Caco-2 (cell line): ENCODE data around the gene SPATS2L. TPM values are rescaled to one million over a fixed set of nuclear protein-coding genes. Genes with fewer than 3 reads are reported as not detected.

Source experiments
- BruUV-seq: library from RNA; stranded (reverse); fragments of 400-500 nt; replicated peaks from 2 replicates; lab custom pipeline; 2021; lab: Mats Ljungman, UMichigan
- CTCF ChIA-PET: fragments of 300-600 bp; sonication (Branson Sonifier 250); formaldehyde crosslinking; loops from one replicate; lab custom pipeline; 2022; ENCODE audit warnings: antibody characterized with exemption; lab: Charles Lee
- POLR2A ChIA-PET: fragments of 300-600 bp; sonication (Branson Sonifier 250); formaldehyde crosslinking; loops from one replicate; lab custom pipeline; 2022; ENCODE audit warnings: antibody characterized with exemption; lab: Charles Lee
- DNase-seq, 2 experiments: peaks; one replicate each; pipeline versions ENCODE4 v3.0.0 to v3.0.0-alpha.2; 2020 to 2022
- H3K27me3 ChIP-seq: replicated peaks from 2 replicates; pipeline ENCODE4 v1.6.0; 2011; ENCODE audit warnings: low read length; ENCODE audit not compliant: control insufficient read depth, insufficient read depth
- H3K36me3 ChIP-seq: 2 replicates; pipeline ENCODE4 v1.5.1; 2011; ENCODE audit warnings: low read length; ENCODE audit not compliant: control insufficient read depth, insufficient read depth
- H3K4me1 ChIP-seq: fragments of 250-450 bp; sonication (Bioruptor Pico); 2 replicates; pipeline ENCODE4 v1.5.1; 2020; ENCODE audit warnings: mild to moderate bottlenecking
- H3K4me3 ChIP-seq: 2 replicates; pipeline ENCODE4 v1.5.1; 2011; ENCODE audit warnings: low read depth, mild to moderate bottlenecking, control low read depth, low read length
- H3K9me3 ChIP-seq: fragments of 250-450 bp; sonication (Bioruptor Pico); 2 replicates; pipeline ENCODE4 v1.5.1; 2020; ENCODE audit warnings: mild to moderate bottlenecking, moderate library complexity
- H3K27ac Mint-ChIP-seq: one replicate; pipeline ENCODE4 v1.8.0; 2022; ENCODE audit warnings: mixed read lengths; ENCODE audit not compliant: unreplicated experiment
- H3K27me3 Mint-ChIP-seq: one replicate; pipeline ENCODE4 v1.8.0; 2022; ENCODE audit warnings: mixed read lengths; ENCODE audit not compliant: insufficient read depth, unreplicated experiment
- H3K36me3 Mint-ChIP-seq: one replicate; pipeline ENCODE4 v1.8.0; 2022; ENCODE audit warnings: mild to moderate bottlenecking, mixed read lengths; ENCODE audit not compliant: insufficient read depth, unreplicated experiment
- H3K4me1 Mint-ChIP-seq: one replicate; pipeline ENCODE4 v1.8.0; 2022; ENCODE audit warnings: low read depth, mixed read lengths; ENCODE audit not compliant: unreplicated experiment
- H3K4me3 Mint-ChIP-seq: one replicate; pipeline ENCODE4 v1.8.0; 2022; ENCODE audit warnings: mild to moderate bottlenecking, moderate library complexity, mixed read lengths; ENCODE audit not compliant: unreplicated experiment
- H3K9me3 Mint-ChIP-seq: one replicate; pipeline ENCODE4 v1.8.0; 2022; ENCODE audit warnings: mixed read lengths; ENCODE audit not compliant: unreplicated experiment
- intact Hi-C: fragments of 100-400 bp; cut with micrococcal nuclease; formaldehyde crosslinking; loops from one replicate; pipeline ENCODE4 v1.10.0; 2022; ENCODE audit not compliant: unreplicated experiment
- total RNA-seq: library from RNA; stranded (reverse); gene quantifications from 2 replicates; pipeline ENCODE4 v1.2.3, GENCODE V29; 2022
- TF ChIP-seq, protein P1 (sequence below), 2 experiments: fragments of 200-600 bp in 1 of 2; IDR thresholded peaks; 1 replicate in 1 of 2; 2 replicates in 1 of 2; pipeline versions ENCODE4 v1.5.1 to v1.8.0; 2011 to 2022; ENCODE audit warnings: antibody characterized with exemption in 1 of 2, control low read depth in 1 of 2, inconsistent platforms in 1 of 2, low read depth in 1 of 2, low read length in 1 of 2, mild to moderate bottlenecking in 1 of 2, moderate library complexity in 1 of 2; ENCODE audit not compliant: insufficient read depth in 1 of 2, severe bottlenecking in 1 of 2, unreplicated experiment in 1 of 2

SPATS2L gene
- total RNA-seq, 1 experiment from 2014 or later, result 196 TPM

GRCh38 chr2:200286578-200286977 lies 19.9 kb upstream of the SPATS2L start:
- TF ChIP-seq, protein P1, sequence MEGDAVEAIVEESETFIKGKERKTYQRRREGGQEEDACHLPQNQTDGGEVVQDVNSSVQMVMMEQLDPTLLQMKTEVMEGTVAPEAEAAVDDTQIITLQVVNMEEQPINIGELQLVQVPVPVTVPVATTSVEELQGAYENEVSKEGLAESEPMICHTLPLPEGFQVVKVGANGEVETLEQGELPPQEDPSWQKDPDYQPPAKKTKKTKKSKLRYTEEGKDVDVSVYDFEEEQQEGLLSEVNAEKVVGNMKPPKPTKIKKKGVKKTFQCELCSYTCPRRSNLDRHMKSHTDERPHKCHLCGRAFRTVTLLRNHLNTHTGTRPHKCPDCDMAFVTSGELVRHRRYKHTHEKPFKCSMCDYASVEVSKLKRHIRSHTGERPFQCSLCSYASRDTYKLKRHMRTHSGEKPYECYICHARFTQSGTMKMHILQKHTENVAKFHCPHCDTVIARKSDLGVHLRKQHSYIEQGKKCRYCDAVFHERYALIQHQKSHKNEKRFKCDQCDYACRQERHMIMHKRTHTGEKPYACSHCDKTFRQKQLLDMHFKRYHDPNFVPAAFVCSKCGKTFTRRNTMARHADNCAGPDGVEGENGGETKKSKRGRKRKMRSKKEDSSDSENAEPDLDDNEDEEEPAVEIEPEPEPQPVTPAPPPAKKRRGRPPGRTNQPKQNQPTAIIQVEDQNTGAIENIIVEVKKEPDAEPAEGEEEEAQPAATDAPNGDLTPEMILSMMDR (IDR thresholded peaks at IDR 0.05; ENCODE audit: insufficient read depth in 1 of 2, low read depth in 1 of 2, low read length in 1 of 2, severe bottlenecking in 1 of 2, unreplicated experiment in 1 of 2), result no peak
- Mint-ChIP-seq H3K9me3 (no peaks in the 10 kb centered on the region), H3K4me3 (no peak overlapping the region), H3K27ac (no peak overlapping the region), H3K4me1 (no peaks in the 10 kb centered on the region), H3K36me3 (no peaks in the 10 kb centered on the region), H3K27me3 (no peaks in the 10 kb centered on the region)
- H3K27me3 ChIP-seq, result no peaks in the 10 kb centered on the region
- no peaks in the 10 kb centered on the region for H3K4me1 ChIP-seq
- no peak for DNase-seq
- H3K9me3 ChIP-seq, result no peaks in the 10 kb centered on the region
- H3K36me3 ChIP-seq, result no peaks in the 10 kb centered on the region
- no peak overlapping the region for H3K4me3 ChIP-seq
- BruUV-seq, result no TSS peak
- ChIA-PET POLR2A (no interaction called here), CTCF (no interaction called here)
- intact Hi-C loops, result no loop called here

- Mint-ChIP-seq H3K4me3 (no peak overlapping the region), H3K36me3 (no peaks in the 10 kb centered on the region), H3K9me3 (no peaks in the 10 kb centered on the region), H3K4me1 (peaks cover 5% of the 10 kb centered on the region), H3K27me3 (no peaks in the 10 kb centered on the region), H3K27ac (no peak overlapping the region)
- POLR2A ChIA-PET, result no interaction called here
- Histone ChIP-seq H3K4me1 (no peaks in the 10 kb centered on the region), H3K4me3 (no peak overlapping the region), H3K27me3 (no peaks in the 10 kb centered on the region), H3K9me3 (no peaks in the 10 kb centered on the region), H3K36me3 (no peaks in the 10 kb centered on the region)
- DNase-seq, result no peak
- no TSS peak for BruUV-seq
- CTCF ChIA-PET, result no interaction called here
- TF ChIP-seq, protein P1 (IDR thresholded peaks at IDR 0.05; ENCODE audit: insufficient read depth in 1 of 2, low read depth in 1 of 2, low read length in 1 of 2, severe bottlenecking in 1 of 2, unreplicated experiment in 1 of 2), result no peak
- intact Hi-C loops, result no loop called here
Observed at GRCh38 chr2:200288670-200289429, 17.6 kb upstream of the SPATS2L start.

- ChIA-PET POLR2A (no interaction called here), CTCF (no interaction called here)
- no peaks in the 10 kb centered on the region for H3K36me3 Mint-ChIP-seq
- no peak overlapping the region for H3K4me3 ChIP-seq
- BruUV-seq, result no TSS peak
- H3K4me1 Mint-ChIP-seq, result peaks cover 28% of the 10 kb centered on the region
- H3K36me3 ChIP-seq, result no peaks in the 10 kb centered on the region
- no peaks in the 10 kb centered on the region for H3K9me3 Mint-ChIP-seq
- intact Hi-C loops, result no loop called here
- no peak for DNase-seq
- no peaks in the 10 kb centered on the region for H3K9me3 ChIP-seq
- H3K27ac Mint-ChIP-seq, result no peak overlapping the region
- H3K27me3 ChIP-seq, result no peaks in the 10 kb centered on the region
- TF ChIP-seq, protein P1 (IDR thresholded peaks at IDR 0.05; ENCODE audit: insufficient read depth in 1 of 2, low read depth in 1 of 2, low read length in 1 of 2, severe bottlenecking in 1 of 2, unreplicated experiment in 1 of 2), result no peak
- no peak overlapping the region for H3K4me3 Mint-ChIP-seq
- peaks cover 9% of the 10 kb centered on the region for H3K4me1 ChIP-seq
- no peaks in the 10 kb centered on the region for H3K27me3 Mint-ChIP-seq
Observed at GRCh38 chr2:200296118-200296517, 10.4 kb upstream of the SPATS2L start.
